ENCODE results near the gene AGPS. TPM values are rescaled to one million over a fixed set of nuclear protein-coding genes. Genes with fewer than 3 reads are reported as not detected.

AGPS gene
- total and polyA plus RNA-seq, 3 donors from 2014 or later: 36.7 to 73.4 (median 55.7) TPM

GRCh38 chr2:177531706-177532105 lies 139.1 kb downstream of the AGPS start:
- H3K4me1 ChIP-seq: no peaks in the 10 kb centered on the region
- no peak overlapping the region for H3K27ac ChIP-seq
- 97% methylated on average over 5 of the region's 5 CpGs for WGBS, 2 donors
- TF ChIP-seq CTCF (IDR thresholded peaks at IDR 0.05) (no peak), POLR2A (IDR thresholded peaks at IDR 0.05) (no peak)
- DNase-seq: no peak
- H3K4me3 ChIP-seq: no peak overlapping the region
- no peaks in the 10 kb centered on the region for H3K36me3 ChIP-seq (ENCODE audit: low read depth, missing control alignments)
- no peaks in the 10 kb centered on the region for H3K9me3 ChIP-seq
- intact Hi-C loops (cut with DNase I; ENCODE audit: low total_unique reads): no loop called here
- no peaks in the 10 kb centered on the region for H3K27me3 ChIP-seq

GRCh38 chr2:177532567-177532966 lies 140.0 kb downstream of the AGPS start:
- 97% methylated on average over 1 of the region's 1 CpG for WGBS, 2 donors
- H3K36me3 ChIP-seq (ENCODE audit: low read depth, missing control alignments): no peaks in the 10 kb centered on the region
- H3K27me3 ChIP-seq: no peaks in the 10 kb centered on the region
- no peak overlapping the region for H3K4me3 ChIP-seq
- H3K27ac ChIP-seq: no peak overlapping the region
- TF ChIP-seq CTCF (IDR thresholded peaks at IDR 0.05) (no peak), POLR2A (IDR thresholded peaks at IDR 0.05) (no peak)
- no peak for DNase-seq
- intact Hi-C loops (cut with DNase I; ENCODE audit: low total_unique reads): no loop called here
- no peaks in the 10 kb centered on the region for H3K4me1 ChIP-seq
- no peaks in the 10 kb centered on the region for H3K9me3 ChIP-seq

GRCh38 chr2:177533253-177533652 lies 140.7 kb downstream of the AGPS start:
- Histone ChIP-seq H3K4me1 (no peaks in the 10 kb centered on the region), H3K27me3 (no peaks in the 10 kb centered on the region), H3K27ac (no peak overlapping the region), H3K9me3 (no peaks in the 10 kb centered on the region), H3K36me3 (ENCODE audit: low read depth, missing control alignments) (no peaks in the 10 kb centered on the region), H3K4me3 (no peak overlapping the region)
- no peak for TF ChIP-seq CTCF (IDR thresholded peaks at IDR 0.05)
- no peak for TF ChIP-seq POLR2A (IDR thresholded peaks at IDR 0.05)
- intact Hi-C loops (cut with DNase I; ENCODE audit: low total_unique reads): no loop called here
- DNase-seq: no peak

- H3K36me3 ChIP-seq (ENCODE audit: low read depth, missing control alignments): no peaks in the 10 kb centered on the region
- TF ChIP-seq POLR2A (IDR thresholded peaks at IDR 0.05): no peak
- TF ChIP-seq CTCF (IDR thresholded peaks at IDR 0.05): no peak
- no peaks in the 10 kb centered on the region for H3K4me1 ChIP-seq
- no peak for DNase-seq
- no peak overlapping the region for H3K4me3 ChIP-seq
- no peak overlapping the region for H3K27ac ChIP-seq
- H3K9me3 ChIP-seq: no peaks in the 10 kb centered on the region
- no peaks in the 10 kb centered on the region for H3K27me3 ChIP-seq
- intact Hi-C loops (cut with DNase I; ENCODE audit: low total_unique reads): no loop called here
Observed at GRCh38 chr2:177535000-177535399, 142.4 kb downstream of the AGPS start.

- DNase-seq: no peak
- Histone ChIP-seq H3K4me3 (no peak overlapping the region), H3K4me1 (no peaks in the 10 kb centered on the region), H3K27me3 (no peaks in the 10 kb centered on the region), H3K9me3 (no peaks in the 10 kb centered on the region), H3K27ac (no peak overlapping the region), H3K36me3 (ENCODE audit: low read depth, missing control alignments) (no peaks in the 10 kb centered on the region)
- 71 to 92% methylated on average over 3 of the region's 3 CpGs for WGBS, 2 donors
- intact Hi-C loops (cut with DNase I; ENCODE audit: low total_unique reads): no loop called here
- TF ChIP-seq CTCF (IDR thresholded peaks at IDR 0.05) (no peak), POLR2A (IDR thresholded peaks at IDR 0.05) (no peak)
Observed at GRCh38 chr2:177535958-177536504, 143.5 kb downstream of the AGPS start.
